Muscle layer of colon (tissue), 2 donors: ENCODE data around the gene RGS17.

Experiments
- H3K27ac ChIP-seq: one replicate; pipeline ENCODE4 v1.7.0; 2013; ENCODE audit warnings: low read depth, mild to moderate bottlenecking, low read length, moderate library complexity
- H3K27me3 ChIP-seq, 2 donors: one replicate each; pipeline ENCODE4 v1.7.0; 2013; ENCODE audit warnings: low read length in 2 of 2, mild to moderate bottlenecking in 2 of 2; ENCODE audit not compliant: insufficient read depth in 2 of 2, control insufficient read depth in 1 of 2
- H3K36me3 ChIP-seq: one replicate; pipeline ENCODE4 v1.7.0; 2013; ENCODE audit warnings: mild to moderate bottlenecking, low read length; ENCODE audit not compliant: insufficient read depth
- H3K4me1 ChIP-seq: one replicate; pipeline ENCODE4 v1.7.0; 2013; ENCODE audit warnings: mild to moderate bottlenecking, low read length; ENCODE audit not compliant: insufficient read depth
- H3K4me3 ChIP-seq, 2 donors: one replicate each; pipeline ENCODE4 v1.7.0; 2013; ENCODE audit warnings: low read length in 2 of 2, low read depth in 1 of 2, mild to moderate bottlenecking in 1 of 2, moderate library complexity in 1 of 2
- H3K9ac ChIP-seq: one replicate; pipeline ENCODE4 v1.7.0; 2013; ENCODE audit warnings: low read length
- H3K9me3 ChIP-seq: one replicate; pipeline ENCODE4 v1.7.0; 2013; ENCODE audit warnings: mild to moderate bottlenecking, low read length
- donor health status: abdominal sarcoma.
- donor health status: Adenocarcinoma of cecum.

Gene RGS17

DNA sequence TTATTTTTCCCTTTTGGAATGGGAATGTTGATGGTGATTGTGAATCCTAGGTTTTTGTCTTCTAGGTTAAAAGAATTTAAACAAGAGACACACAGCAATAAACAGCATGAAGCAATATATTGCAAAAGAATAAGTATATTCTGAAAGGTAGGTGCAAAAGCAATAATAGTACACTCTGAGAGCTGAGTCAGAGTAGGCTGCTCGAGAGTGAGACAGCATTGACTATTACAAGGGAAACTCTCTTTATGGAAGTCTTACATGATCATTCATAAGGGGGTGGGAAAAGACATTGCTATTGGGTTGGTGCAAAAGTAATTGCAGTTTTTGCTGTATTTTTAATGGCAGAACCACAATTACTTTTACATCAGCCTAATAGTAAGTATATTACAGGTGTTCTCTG, 173.3 kb downstream of the RGS17 start:
- no peak overlapping the region for H3K9ac ChIP-seq
- H3K4me1 ChIP-seq: no peaks in the 10 kb centered on the region
- no peaks in the 10 kb centered on the region for H3K36me3 ChIP-seq
- no peak overlapping the region for H3K4me3 ChIP-seq
- H3K9me3 ChIP-seq: no peaks in the 10 kb centered on the region
- no peak overlapping the region for H3K27ac ChIP-seq
- no peaks in the 10 kb centered on the region for H3K27me3 ChIP-seq
